B cell (primary cell): ENCODE measurements around the gene NR5A2. TPM values are rescaled to one million over a fixed set of nuclear protein-coding genes. Genes with fewer than 3 reads are reported as not detected.

ENCODE experiments used
- ATAC-seq: fragments of 200-7000 bp; cut with Tn5 transposase; one replicate; pipeline ENCODE4 v1.10.0; 2021; ENCODE audit warnings: low read depth, mild to moderate bottlenecking, moderate number of reproducible peaks, moderate library complexity
- CTCF ChIA-PET: fragments of 350-600 bp; sonication (Branson Sonifier 250); formaldehyde crosslinking; loops from one replicate; lab custom pipeline; 2021; ENCODE audit warnings: antibody characterized with exemption, inconsistent platforms; lab: Charles Lee
- POLR2A ChIA-PET: fragments of 350-600 bp; sonication (Branson Sonifier 250); formaldehyde crosslinking; loops from one replicate; lab custom pipeline; 2021; ENCODE audit warnings: antibody characterized with exemption; lab: Charles Lee
- DNase-seq: peaks from one replicate; pipeline ENCODE4 v3.0.0; 2013
- H2AFZ ChIP-seq: 2 replicates; pipeline ENCODE4 v1.6.1; 2012; ENCODE audit warnings: mild to moderate bottlenecking, low read depth, low read length; ENCODE audit not compliant: insufficient read depth, poor library complexity, severe bottlenecking
- H3K27ac ChIP-seq, 2 donors: 1 replicate in 1 of 2; 2 replicates in 1 of 2; pipeline ENCODE4 v1.5.1; 2012 to 2013; ENCODE audit warnings: low read length in 2 of 2, mild to moderate bottlenecking in 2 of 2, moderate library complexity in 1 of 2
- H3K27me3 ChIP-seq, 4 experiments: fragments of 200-600 bp in 1 of 4; sonication (generic) in 1 of 4; replicated peaks in 1 of 4; 1 replicate in 2 of 4; 2 replicates in 2 of 4; pipeline versions ENCODE4 v1.6.1 to v1.7.0; 2013 to 2016; ENCODE audit warnings: low read length in 3 of 4, mild to moderate bottlenecking in 2 of 4, mixed read lengths in 1 of 4, moderate library complexity in 1 of 4; ENCODE audit not compliant: insufficient read depth in 4 of 4, control insufficient read depth in 3 of 4; ENCODE audit errors: control extremely low read depth in 1 of 4
- H3K36me3 ChIP-seq, 2 experiments: replicated peaks in 1 of 2; 1 replicate in 1 of 2; 2 replicates in 1 of 2; pipeline versions ENCODE4 v1.6.1 to v1.7.1; 2013; ENCODE audit warnings: low read length in 1 of 2; ENCODE audit not compliant: insufficient read depth in 2 of 2, control insufficient read depth in 1 of 2; ENCODE audit errors: control extremely low read depth in 1 of 2, extremely low read depth in 1 of 2
- H3K4me1 ChIP-seq, 2 donors: fragments of 200-600 bp in 1 of 2; sonication (generic) in 1 of 2; 1 replicate in 1 of 2; 2 replicates in 1 of 2; pipeline versions ENCODE4 v1.5.1 to v1.6.1; 2013 to 2017; ENCODE audit warnings: low read length in 2 of 2; ENCODE audit not compliant: control insufficient read depth in 2 of 2, insufficient read depth in 2 of 2
- H3K4me2 ChIP-seq: replicated peaks from 2 replicates; pipeline ENCODE3; 2012; ENCODE audit warnings: mild to moderate bottlenecking, low read depth, low read length; ENCODE audit not compliant: poor library complexity, severe bottlenecking
- H3K4me3 ChIP-seq, 5 experiments: fragments of 200-600 bp in 1 of 5; sonication (generic) in 1 of 5; 1 replicate in 3 of 5; 2 replicates in 2 of 5; pipeline versions ENCODE4 v1.5.1 to v1.7.0; 2011 to 2016; ENCODE audit warnings: low read length in 4 of 5, mild to moderate bottlenecking in 4 of 5, low read depth in 2 of 5, control low read depth in 1 of 5, moderate library complexity in 1 of 5; ENCODE audit not compliant: insufficient read depth in 1 of 5; ENCODE audit errors: control extremely low read depth in 1 of 5, extremely low read depth in 1 of 5
- H3K79me2 ChIP-seq: fragments of 200-600 bp; sonication (generic); one replicate; pipeline ENCODE4 v1.6.0; 2016; ENCODE audit warnings: low read length; ENCODE audit not compliant: control insufficient read depth, insufficient read depth
- H3K9ac ChIP-seq: fragments of 200-600 bp; sonication (generic); 2 replicates; pipeline ENCODE4 v1.6.1; 2017; ENCODE audit warnings: mild to moderate bottlenecking, low read length, moderate library complexity
- H3K9me3 ChIP-seq, 3 donors: one replicate each; pipeline versions ENCODE4 v1.6.1 to v1.7.1; 2013; ENCODE audit warnings: low read length in 2 of 3; ENCODE audit not compliant: control insufficient read depth in 2 of 3, insufficient read depth in 1 of 3; ENCODE audit errors: control extremely low read depth in 1 of 3
- H4K20me1 ChIP-seq: 2 replicates; pipeline ENCODE4 v1.6.0; 2012; ENCODE audit warnings: mild to moderate bottlenecking, low read length; ENCODE audit not compliant: insufficient read depth, control insufficient read depth, poor library complexity, severe bottlenecking
- H3K27ac Mint-ChIP-seq: one replicate; pipeline ENCODE4 v1.8.0; 2021; ENCODE audit warnings: mixed read lengths
- H3K27me3 Mint-ChIP-seq: one replicate; pipeline ENCODE4 v1.8.0; 2021; ENCODE audit warnings: mixed read lengths
- H3K4me1 Mint-ChIP-seq: one replicate; pipeline ENCODE4 v1.8.0; 2021; ENCODE audit warnings: mixed read lengths
- H3K4me3 Mint-ChIP-seq: one replicate; pipeline ENCODE4 v1.8.0; 2021; ENCODE audit warnings: mixed read lengths
- H3K9me3 Mint-ChIP-seq: one replicate; pipeline ENCODE4 v1.8.0; 2022; ENCODE audit warnings: mixed read lengths; ENCODE audit not compliant: insufficient read depth
- CTCF ChIP-seq: fragments of 200-600 bp; IDR thresholded peaks from one replicate; pipeline ENCODE4 v1.8.0; 2022; ENCODE audit warnings: antibody characterized with exemption, mild to moderate bottlenecking
- EZH2 ChIP-seq: IDR thresholded peaks from 2 replicates; pipeline ENCODE4 v1.6.1; 2012; ENCODE audit warnings: borderline replicate concordance, low read depth, mild to moderate bottlenecking, moderate library complexity, low read length; ENCODE audit not compliant: insufficient read depth, poor library complexity, severe bottlenecking
- WGBS: methylation state at CpG from one replicate; pipeline ENCODE4 v1.1.5; 2013; ENCODE audit warnings: missing lambda C conversion rate; ENCODE audit not compliant: insufficient coverage; 5-methylcytosine and 5-hydroxymethylcytosine counted together
- intact Hi-C: fragments of 100-400 bp; cut with micrococcal nuclease; formaldehyde crosslinking; loops from one replicate; pipeline ENCODE4 v1.10.0; 2022
- polyA plus RNA-seq: library from polyadenylated mRNA; depleted of rRNA; stranded (reverse); fragments of >200 nt; gene quantifications from 2 replicates; pipeline ENCODE4 v1.2.3, GENCODE V29; 2012
- total RNA-seq, 2 donors: library from RNA; stranded (reverse); fragments of 120-200 nt in 1 of 2; gene quantifications; 1 replicate in 1 of 2; 2 replicates in 1 of 2; pipeline versions ENCODE4 v1.2.3 to v1.2.4, GENCODE V29; 2013 to 2022

Gene NR5A2
- total and polyA plus RNA-seq, 2 donors (not counting 1 experiment from before 2014, with no cell fraction given): 0.07 TPM; not detected in 1

DNA sequence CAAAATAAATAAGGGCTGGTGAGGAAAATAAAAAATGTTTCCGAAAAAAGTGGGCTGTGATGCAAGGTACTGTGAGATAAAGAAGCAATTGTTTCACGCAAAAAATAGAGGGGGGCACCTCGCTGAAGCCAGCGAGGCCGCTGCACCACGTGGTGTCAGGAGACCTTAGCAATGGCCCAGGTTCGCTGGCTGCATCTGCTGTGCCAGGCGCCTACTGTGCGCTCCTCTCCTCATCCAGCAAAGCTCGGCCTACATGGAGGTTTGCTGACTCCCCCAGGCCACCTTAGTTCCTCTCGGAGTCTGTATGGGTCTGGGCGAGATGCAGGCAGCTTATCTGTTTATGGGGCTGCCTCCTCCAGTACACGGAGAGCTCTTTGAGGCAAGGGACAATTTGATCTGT, 119.6 kb downstream of the NR5A2 start:
- Mint-ChIP-seq H3K9me3 (no peaks in the 10 kb centered on the region), H3K4me3 (no peak overlapping the region), H3K27me3 (no peaks in the 10 kb centered on the region), H3K27ac (no peak overlapping the region), H3K4me1 (peaks cover 32% of the 10 kb centered on the region)
- H3K79me2 ChIP-seq: no peaks in the 10 kb centered on the region
- DNase-seq (no peak), ATAC-seq (no peak)
- no peak overlapping the region for H3K27ac ChIP-seq
- H3K36me3 ChIP-seq: no peaks in the 10 kb centered on the region
- TF ChIP-seq CTCF (no peak), EZH2 (no peak)
- H3K27me3 ChIP-seq: no peaks in the 10 kb centered on the region
- no peak overlapping the region for H3K4me3 ChIP-seq
- intact Hi-C loops: no loop called here
- H3K4me2 ChIP-seq: no peak overlapping the region
- CTCF ChIA-PET: no interaction called here
- no peaks in the 10 kb centered on the region for H4K20me1 ChIP-seq
- POLR2A ChIA-PET: no interaction called here
- H2AFZ ChIP-seq: no peak overlapping the region
- WGBS: 98% methylated on average over 12 of the region's 13 CpGs
- H3K9me3 ChIP-seq: peaks cover 0 to 10% (median 0%) of the 10 kb centered on the region in 3 donors
- H3K9ac ChIP-seq: no peak overlapping the region
- H3K4me1 ChIP-seq: peaks cover 23 to 26% of the 10 kb centered on the region in 2 donors

DNA sequence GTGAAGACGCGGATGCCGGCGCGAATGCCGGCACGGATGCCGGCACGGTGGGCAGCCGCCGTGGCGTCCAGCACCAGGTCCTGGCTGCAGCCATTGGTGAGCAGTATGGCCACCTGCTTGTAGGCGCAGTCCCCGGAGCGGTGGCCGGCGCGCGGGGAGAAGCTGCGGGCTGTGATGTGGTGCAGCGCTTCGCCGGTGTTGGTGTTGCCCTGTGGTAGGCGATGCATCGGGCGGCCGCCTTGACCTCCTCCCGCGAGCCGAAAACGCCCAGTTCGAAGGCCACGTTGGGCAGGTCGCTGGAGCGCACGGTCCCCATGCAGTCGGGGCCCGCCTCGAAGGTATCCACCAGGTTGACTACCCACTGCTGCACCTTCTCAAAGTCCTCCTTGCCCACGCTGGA, 120.2 kb downstream of the NR5A2 start:
- Histone ChIP-seq H3K9ac (no peak overlapping the region), H3K9me3 (peaks cover 0 to 10% (median 0%) of the 10 kb centered on the region in 3 donors), H3K4me1 (peaks cover 27 to 33% of the 10 kb centered on the region in 2 donors), H3K4me3 (no peak overlapping the region), H3K79me2 (no peaks in the 10 kb centered on the region), H3K27me3 (no peaks in the 10 kb centered on the region), H3K4me2 (no peak overlapping the region), H2AFZ (no peak overlapping the region), H3K36me3 (no peaks in the 10 kb centered on the region), H3K27ac (no peak overlapping the region), H4K20me1 (no peaks in the 10 kb centered on the region)
- no peak for TF ChIP-seq CTCF
- TF ChIP-seq EZH2: no peak
- intact Hi-C loops: no loop called here
- no peak for ATAC-seq
- CTCF ChIA-PET: no interaction called here
- Mint-ChIP-seq H3K4me1 (peaks cover 36% of the 10 kb centered on the region), H3K4me3 (no peak overlapping the region), H3K27me3 (no peaks in the 10 kb centered on the region), H3K9me3 (no peaks in the 10 kb centered on the region), H3K27ac (peak overlapping the region; percentile 15)
- DNase-seq: no peak
- 96% methylated on average over 40 of the region's 40 CpGs for WGBS
- POLR2A ChIA-PET: no interaction called here
